HepG2 (cell line): Measurements from ENCODE around the gene NYAP2. TPM values are rescaled to one million over a fixed set of nuclear protein-coding genes. Genes with fewer than 3 reads are reported as not detected.

Experiments used
- ATAC-seq: fragments of 200-7000 bp; cut with Tn5 transposase; 3 replicates; pipeline ENCODE4 v1.9.1; 2020; ENCODE audit warnings: mild to moderate bottlenecking, moderate library complexity
- BruUV-seq: library from RNA; stranded (reverse); fragments of 400-500 nt; replicated peaks from 2 replicates; lab custom pipeline; 2021; lab: Mats Ljungman, UMichigan
- CTCF ChIA-PET: fragments of 300-600 bp; formaldehyde crosslinking; extraction: SDS; loops from one replicate; lab custom pipeline; 2021; ENCODE audit warnings: low total read pairs, inconsistent platforms, low intra/inter-chr PET ratio; lab: Yijun Ruan, JAX
- POLR2A ChIA-PET: fragments of 350-600 bp; sonication (Branson Sonifier 250); formaldehyde crosslinking; loops from one replicate; lab custom pipeline; 2020; ENCODE audit warnings: antibody characterized with exemption, inconsistent platforms; lab: Yijun Ruan, JAX
- DNase-seq: peaks from one replicate; pipeline ENCODE4 v3.0.0-alpha.2; 2015; ENCODE audit warnings: low spot score
- FAIRE-seq: peaks from 3 replicates; lab custom pipeline; 2011; peaks lifted over from hg19 to GRCh38; lab: Jason Lieb, UNC
- H2AFZ ChIP-seq: one replicate; pipeline ENCODE4 v1.6.1; 2011; ENCODE audit warnings: low read length, inconsistent platforms
- H3K27ac ChIP-seq: fragments of 300-600 bp; 3 replicates; pipeline ENCODE4 v1.8.0; 2011; ENCODE audit warnings: mixed run types, mild to moderate bottlenecking, mixed read lengths, low read length, inconsistent platforms; ENCODE audit not compliant: insufficient read depth; ENCODE audit errors: extremely low read length
- H3K27me3 ChIP-seq, 2 experiments: fragments of 200-600 bp in 1 of 2; 2 replicates in 1 of 2; 3 replicates in 1 of 2; pipeline versions ENCODE4 v1.6.0 to v1.8.0; 2011; ENCODE audit warnings: low read length in 2 of 2, mild to moderate bottlenecking in 2 of 2, moderate library complexity in 2 of 2, inconsistent platforms in 1 of 2; ENCODE audit not compliant: insufficient read depth in 2 of 2, control insufficient read depth in 1 of 2
- H3K36me3 ChIP-seq, 2 experiments: fragments of 200-600 bp in 1 of 2; replicated peaks in 1 of 2; 2 replicates in 1 of 2; 3 replicates in 1 of 2; pipeline versions ENCODE4 v1.5.1 to v1.8.0; 2011; ENCODE audit warnings: low read length in 2 of 2, inconsistent platforms in 1 of 2; ENCODE audit not compliant: insufficient read depth in 2 of 2, control insufficient read depth in 1 of 2
- H3K4me1 ChIP-seq: 2 replicates; pipeline ENCODE4 v1.5.1; 2012; ENCODE audit warnings: low read length, inconsistent platforms; ENCODE audit not compliant: insufficient read depth
- H3K4me2 ChIP-seq: 2 replicates; pipeline ENCODE4 v1.6.0; 2011; ENCODE audit warnings: low read depth, low read length, inconsistent platforms
- H3K4me3 ChIP-seq, 3 experiments: fragments of 200-600 bp in 1 of 3; sonication (generic), shearing (Covaris generic) in 1 of 3; replicated peaks in 1 of 3; 2 replicates each; pipeline ENCODE4 v1.5.1; 2011 to 2016; ENCODE audit warnings: low read length in 3 of 3, inconsistent platforms in 2 of 3, low read depth in 2 of 3, mild to moderate bottlenecking in 2 of 3, control low read depth in 1 of 3, mixed read lengths in 1 of 3; ENCODE audit not compliant: insufficient read depth in 1 of 3
- H3K79me2 ChIP-seq: one replicate; pipeline ENCODE4 v1.6.1; 2011; ENCODE audit warnings: low read length, inconsistent platforms; ENCODE audit not compliant: insufficient read depth
- H3K9ac ChIP-seq: 2 replicates; pipeline ENCODE4 v1.6.0; 2011; ENCODE audit warnings: mild to moderate bottlenecking, low read depth, low read length, inconsistent platforms; ENCODE audit not compliant: insufficient read depth
- H3K9me3 ChIP-seq: 2 replicates; pipeline ENCODE4 v1.5.1; 2012; ENCODE audit warnings: mild to moderate bottlenecking, low read length
- H4K20me1 ChIP-seq: 2 replicates; pipeline ENCODE4 v1.6.0; 2011; ENCODE audit warnings: inconsistent platforms, mild to moderate bottlenecking, low read length, moderate library complexity; ENCODE audit not compliant: insufficient read depth
- CENPX ChIP-seq: sonication (generic); formaldehyde crosslinking; IDR thresholded peaks from 2 replicates; pipeline ENCODE4 v1.9.0; 2021; ENCODE audit warnings: mild to moderate bottlenecking, missing genetic modification reagents, moderate library complexity
- CREBL2 ChIP-seq: sonication (generic); formaldehyde crosslinking; IDR thresholded peaks from 2 replicates; pipeline ENCODE4 v1.8.1; 2023; ENCODE audit warnings: missing genetic modification reagents, mild to moderate bottlenecking, borderline replicate concordance
- LCORL ChIP-seq, 2 experiments: fragments of 450-650 bp in 1 of 2; sonication (generic) in 1 of 2; formaldehyde crosslinking in 1 of 2; IDR thresholded peaks; 2 replicates each; pipeline versions ENCODE4 v1.5.0 to v1.6.1; 2017 to 2020; ENCODE audit warnings: antibody characterized with exemption in 1 of 2, missing genetic modification reagents in 1 of 2
- SMYD3 ChIP-seq: sonication (generic); formaldehyde crosslinking; IDR thresholded peaks from 2 replicates; pipeline ENCODE4 v1.8.1; 2023; ENCODE audit warnings: mild to moderate bottlenecking, missing genetic modification reagents
- TARDBP ChIP-seq: sonication (generic); formaldehyde crosslinking; IDR thresholded peaks from 2 replicates; pipeline ENCODE4 v1.8.0; 2022; ENCODE audit warnings: mild to moderate bottlenecking, missing genetic modification reagents
- TGIF2 ChIP-seq: IDR thresholded peaks from 2 replicates; pipeline ENCODE4 v1.6.1; 2016; ENCODE audit warnings: control low read depth, missing compliant biosample characterization
- XRCC5 ChIP-seq: fragments of 200-400 bp; formaldehyde crosslinking; optimal IDR thresholded peaks from 2 replicates; pipeline ENCODE3; 2017; ENCODE audit warnings: mild to moderate bottlenecking, low read length
- ZFP90 ChIP-seq: sonication (generic); formaldehyde crosslinking; IDR thresholded peaks from 2 replicates; pipeline ENCODE4 v1.8.0; 2022; ENCODE audit warnings: missing genetic modification reagents, mild to moderate bottlenecking, inconsistent platforms, borderline replicate concordance
- ZNF207 ChIP-seq: fragments of 450-650 bp; IDR thresholded peaks from 2 replicates; pipeline ENCODE4 v1.6.1; 2016; ENCODE audit warnings: antibody characterized with exemption, borderline replicate concordance
- ZNF234 ChIP-seq: sonication (generic); formaldehyde crosslinking; conservative IDR thresholded peaks from 2 replicates; pipeline ENCODE4 v1.5.1; 2020; ENCODE audit warnings: mild to moderate bottlenecking, missing genetic modification reagents
- ZNF331 ChIP-seq: sonication (generic); formaldehyde crosslinking; IDR thresholded peaks from 2 replicates; pipeline ENCODE4 v1.4.0; 2020; ENCODE audit warnings: missing genetic modification reagents
- ZNF510 ChIP-seq: sonication (generic); formaldehyde crosslinking; IDR thresholded peaks from 2 replicates; pipeline ENCODE4 v1.4.0; 2020; ENCODE audit warnings: low read depth, mild to moderate bottlenecking, missing genetic modification reagents
- ZNF678 ChIP-seq: sonication (generic); formaldehyde crosslinking; IDR thresholded peaks from 2 replicates; pipeline ENCODE4 v1.4.0; 2020; ENCODE audit warnings: mild to moderate bottlenecking, missing genetic modification reagents
- ZNF775 ChIP-seq: sonication (generic); formaldehyde crosslinking; IDR thresholded peaks from 2 replicates; pipeline ENCODE4 v1.4.0; 2020; ENCODE audit warnings: missing genetic modification reagents, mild to moderate bottlenecking, moderate library complexity, borderline replicate concordance
- WGBS: methylation state at CpG from one replicate; pipeline ENCODE4 v1.1.6; 2017; ENCODE audit warnings: low lambda C conversion rate; 5-methylcytosine and 5-hydroxymethylcytosine counted together
- in situ Hi-C: cut with HindIII; loops from 2 replicates; pipeline ENCODE4 v1.10.0; 2017; ENCODE audit warnings: low pct_unique_long_range_greater_than_20kb; ENCODE audit not compliant: extremely low pct_ligation_motif_present
- intact Hi-C: fragments of 100-400 bp; cut with micrococcal nuclease; formaldehyde crosslinking; loops from one replicate; pipeline ENCODE4 v1.10.0; 2022; ENCODE audit not compliant: unreplicated experiment
- polyA plus RNA-seq, 8 experiments: library from polyadenylated mRNA; depleted of rRNA in 3 of 8; stranded (reverse) in 7 of 8; unstranded in 1 of 8; fragments of >200 nt; fragmentation: Illumina TruSeq in 4 of 8; extraction: Trizol in 4 of 8; gene quantifications; 2 replicates each; pipeline versions ENCODE4 v1.2.1 to v1.2.3, GENCODE V29; 2011 to 2016; ENCODE audit warnings: low read depth in 4 of 8, missing spikeins in 1 of 8, mixed read lengths in 1 of 8; ENCODE audit not compliant: insufficient read depth in 1 of 8
- total RNA-seq, 5 experiments: library from RNA; depleted of rRNA; stranded (reverse); fragments of >200 nt; fragmentation: Illumina TruSeq; extraction: Trizol; gene quantifications; 2 replicates each; pipeline ENCODE4 v1.2.3, GENCODE V29; 2016; ENCODE audit warnings: low read depth in 1 of 5
- TF ChIP-seq, protein P1 (sequence below): sonication (generic); formaldehyde crosslinking; IDR thresholded peaks from 2 replicates; pipeline ENCODE4 v1.9.0; 2021; ENCODE audit warnings: missing genetic modification reagents, mild to moderate bottlenecking, borderline replicate concordance
- TF ChIP-seq, protein P2 (sequence below): sonication (generic); formaldehyde crosslinking; IDR thresholded peaks from 2 replicates; pipeline ENCODE4 v1.4.0; 2020; ENCODE audit warnings: missing genetic modification reagents; ENCODE audit errors: not compliant biosample characterization

Gene NYAP2
- total and polyA plus RNA-seq, 2 of the 13 experiments (the other 11 are each of a cell fraction or from before 2014, with no cell fraction given), result not detected

DNA sequence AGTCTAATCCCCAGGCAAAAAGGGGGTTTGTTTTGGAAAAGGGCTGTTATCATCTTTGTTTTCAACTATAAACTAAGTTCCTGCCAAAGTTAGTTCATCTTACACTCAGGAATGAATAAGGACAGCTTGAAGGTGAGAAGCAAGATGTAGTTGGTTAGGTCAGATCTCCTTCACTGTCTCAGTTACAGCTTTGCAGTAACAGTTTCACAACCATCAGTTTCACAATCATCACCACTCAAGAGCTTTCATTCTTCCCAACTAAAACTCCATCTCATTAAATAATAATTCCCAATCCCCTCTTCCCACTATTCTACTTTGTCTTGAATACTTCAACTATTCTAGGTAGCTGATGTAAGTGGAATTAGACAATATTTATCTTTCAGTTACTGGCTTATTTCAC is 200.9 kb downstream of the NYAP2 start (continued):
- no peak for TF ChIP-seq ZNF678 (CRISPR knock-in tag)
- TF ChIP-seq ZNF510 (CRISPR knock-in tag), result no peak
- TF ChIP-seq TARDBP (CRISPR knock-in tag), result no peak
- TF ChIP-seq, all 625 proteins: peak for 0

- H3K9me3 ChIP-seq, result no peaks in the 10 kb centered on the region
- ATAC-seq, result no peak
- no TSS peak for BruUV-seq
- no peak for FAIRE-seq
- in situ Hi-C loops, result no loop called here
- no peaks in the 10 kb centered on the region for H4K20me1 ChIP-seq
- WGBS, result 37% methylated on average over 4 of the region's 4 CpGs
- no peak for TF ChIP-seq ZNF234 (CRISPR knock-in tag)
- no peak for TF ChIP-seq CREBL2 (CRISPR knock-in tag)
- H2AFZ ChIP-seq, result no peak overlapping the region
- ChIA-PET POLR2A (no interaction called here), CTCF (no interaction called here)
- intact Hi-C loops, result no loop called here
- no peaks in the 10 kb centered on the region for H3K27me3 ChIP-seq
- no peak overlapping the region for H3K9ac ChIP-seq
- H3K4me1 ChIP-seq, result no peaks in the 10 kb centered on the region
- H3K36me3 ChIP-seq, result no peaks in the 10 kb centered on the region
- no peak overlapping the region for H3K4me3 ChIP-seq
- H3K4me2 ChIP-seq, result no peak overlapping the region
- DNase-seq, result no peak
- H3K79me2 ChIP-seq, result no peaks in the 10 kb centered on the region
- no peak overlapping the region for H3K27ac ChIP-seq
Measured at GRCh38 chr2:225600865-225601264, 201.4 kb downstream of the NYAP2 start.

GRCh38 chr2:225602205-225602604 is 202.7 kb downstream of the NYAP2 start:
- Histone ChIP-seq H3K4me3 (no peak overlapping the region), H3K9ac (no peak overlapping the region), H3K27ac (no peak overlapping the region), H3K36me3 (no peaks in the 10 kb centered on the region), H2AFZ (no peak overlapping the region), H3K79me2 (no peaks in the 10 kb centered on the region), H3K4me2 (no peak overlapping the region), H4K20me1 (no peaks in the 10 kb centered on the region), H3K4me1 (no peaks in the 10 kb centered on the region), H3K27me3 (no peaks in the 10 kb centered on the region), H3K9me3 (no peaks in the 10 kb centered on the region)
- CTCF ChIA-PET, result no interaction called here
- FAIRE-seq (no peak), DNase-seq (no peak), ATAC-seq (no peak)
- POLR2A ChIA-PET, result no interaction called here
- no TSS peak for BruUV-seq
- in situ Hi-C loops, result no loop called here
- 9% methylated on average over 4 of the region's 4 CpGs for WGBS
- intact Hi-C loops, result no loop called here
- no peak for TF ChIP-seq ZNF207
- no peak for TF ChIP-seq LCORL (IDR thresholded peaks at IDR 0.05)
- TF ChIP-seq LCORL (CRISPR knock-in tag; IDR thresholded peaks at IDR 0.05), result no peak
- TF ChIP-seq SMYD3 (CRISPR knock-in tag), result no peak
- no peak for TF ChIP-seq TGIF2 (CRISPR knock-in tag)
- TF ChIP-seq, protein P1, sequence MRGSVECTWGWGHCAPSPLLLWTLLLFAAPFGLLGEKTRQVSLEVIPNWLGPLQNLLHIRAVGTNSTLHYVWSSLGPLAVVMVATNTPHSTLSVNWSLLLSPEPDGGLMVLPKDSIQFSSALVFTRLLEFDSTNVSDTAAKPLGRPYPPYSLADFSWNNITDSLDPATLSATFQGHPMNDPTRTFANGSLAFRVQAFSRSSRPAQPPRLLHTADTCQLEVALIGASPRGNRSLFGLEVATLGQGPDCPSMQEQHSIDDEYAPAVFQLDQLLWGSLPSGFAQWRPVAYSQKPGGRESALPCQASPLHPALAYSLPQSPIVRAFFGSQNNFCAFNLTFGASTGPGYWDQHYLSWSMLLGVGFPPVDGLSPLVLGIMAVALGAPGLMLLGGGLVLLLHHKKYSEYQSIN (CRISPR knock-in tag), result no peak
- no peak for TF ChIP-seq CENPX (CRISPR knock-in tag)
- TF ChIP-seq, protein P2, sequence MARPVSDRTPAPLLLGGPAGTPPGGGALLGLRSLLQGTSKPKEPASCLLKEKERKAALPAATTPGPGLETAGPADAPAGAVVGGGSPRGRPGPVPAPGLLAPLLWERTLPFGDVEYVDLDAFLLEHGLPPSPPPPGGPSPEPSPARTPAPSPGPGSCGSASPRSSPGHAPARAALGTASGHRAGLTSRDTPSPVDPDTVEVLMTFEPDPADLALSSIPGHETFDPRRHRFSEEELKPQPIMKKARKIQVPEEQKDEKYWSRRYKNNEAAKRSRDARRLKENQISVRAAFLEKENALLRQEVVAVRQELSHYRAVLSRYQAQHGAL (CRISPR knock-in tag), result no peak
- no peak for TF ChIP-seq ZFP90 (CRISPR knock-in tag)
- no peak for TF ChIP-seq ZNF331
- TF ChIP-seq XRCC5, result no peak
- TF ChIP-seq ZNF775 (CRISPR knock-in tag), result no peak
